T-helper 1 cell treated with Interleukin-12 subunit alpha and Interleukin-12 subunit beta and Interleukin-4 antibody, amounts not matched to agents 30 μg/mL and 1 μg/mL, for 36 hours (primary cell): Measurements from ENCODE around the gene FMNL3.
"Not testable (repeated sequence)": the region's sequence is repeated elsewhere in the genome, so short reads cannot be mapped to it uniquely, and the experiment has no call there.

Experiments
- H3K27ac Mint-ChIP-seq: one replicate; pipeline ENCODE4 v1.8.0; 2021; ENCODE audit warnings: mild to moderate bottlenecking, mixed read lengths
- H3K27me3 Mint-ChIP-seq: one replicate; pipeline ENCODE4 v1.8.0; 2021; ENCODE audit warnings: low read depth, mixed read lengths
- H3K36me3 Mint-ChIP-seq: one replicate; pipeline ENCODE4 v1.8.0; 2021; ENCODE audit warnings: low read depth, mixed read lengths
- H3K4me1 Mint-ChIP-seq: one replicate; pipeline ENCODE4 v1.8.0; 2021; ENCODE audit warnings: low read depth, mixed read lengths
- H3K4me3 Mint-ChIP-seq: one replicate; pipeline ENCODE4 v1.8.0; 2021; ENCODE audit warnings: mild to moderate bottlenecking, moderate library complexity, mixed read lengths
- H3K9me3 Mint-ChIP-seq: one replicate; pipeline ENCODE4 v1.8.0; 2021; ENCODE audit warnings: mixed read lengths

The FMNL3 gene

DNA sequence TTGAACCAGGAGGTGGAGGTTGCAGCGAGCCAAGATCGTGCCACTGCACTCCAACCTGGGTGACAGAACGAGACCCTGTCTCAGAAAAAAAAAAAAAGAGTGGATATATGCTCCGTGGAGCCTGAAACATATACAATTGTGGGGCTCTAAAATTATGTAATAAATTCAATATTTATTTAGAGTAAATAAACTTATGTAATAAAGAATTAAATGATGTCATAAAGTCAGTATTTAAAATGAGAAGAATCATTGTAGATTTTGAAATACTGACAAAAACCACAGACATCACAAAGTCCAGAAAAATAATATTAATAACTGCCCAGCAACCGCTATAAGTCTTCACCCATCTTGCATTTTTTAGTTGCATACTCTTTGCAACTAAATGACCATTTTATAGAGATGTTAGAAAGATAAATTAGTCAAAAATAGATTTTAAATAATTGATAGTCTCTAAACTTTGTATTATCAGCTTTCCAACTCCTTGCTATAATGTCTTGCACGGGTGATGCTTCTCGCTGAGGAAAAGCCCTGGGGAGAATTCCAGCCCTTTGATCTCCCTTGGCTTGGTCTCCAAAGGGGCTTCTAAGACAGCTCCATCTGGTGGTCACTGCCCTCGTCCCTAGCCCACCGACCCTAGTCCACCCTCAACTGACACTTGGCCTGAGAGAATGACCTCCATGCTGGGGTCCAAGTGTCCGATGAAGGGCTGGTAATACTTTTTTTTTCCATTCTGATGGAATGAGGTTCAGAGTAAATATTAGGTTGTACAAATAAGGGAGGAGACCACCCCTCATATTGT, 26.2 kb upstream of the FMNL3 start:
- H3K4me3 Mint-ChIP-seq, result no peak overlapping the region
- no peaks in the 10 kb centered on the region for H3K9me3 Mint-ChIP-seq
- H3K27ac Mint-ChIP-seq, result no peak overlapping the region
- peaks cover 20% of the 10 kb centered on the region for H3K27me3 Mint-ChIP-seq
- H3K4me1 Mint-ChIP-seq, result peaks cover 5% of the 10 kb centered on the region
- H3K36me3 Mint-ChIP-seq, result no peaks in the 10 kb centered on the region

DNA sequence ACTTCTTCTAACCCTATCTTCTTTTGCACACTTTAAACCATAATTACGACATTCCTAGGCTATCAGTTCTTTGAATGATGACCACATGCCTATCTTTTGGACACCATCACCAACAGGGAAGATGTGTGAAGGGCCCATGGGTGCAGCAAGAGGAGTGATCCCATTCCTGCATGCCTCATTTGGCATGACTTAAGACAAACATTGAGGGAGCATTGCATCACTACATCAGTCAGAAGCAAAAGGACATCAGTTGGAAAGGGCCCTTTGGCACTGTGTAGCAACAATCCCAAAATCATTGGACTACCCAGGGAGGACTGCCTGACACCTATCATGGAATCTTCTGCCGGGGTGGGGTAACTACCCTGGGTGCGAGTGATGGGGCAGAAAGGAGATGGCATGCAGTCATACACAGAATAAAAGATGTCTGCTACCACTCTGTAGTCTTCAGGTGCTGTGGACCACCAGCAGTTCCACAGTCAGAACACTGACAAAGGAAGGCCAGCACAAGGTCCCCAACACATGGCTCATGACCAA, 23.4 kb upstream of the FMNL3 start:
- H3K36me3 Mint-ChIP-seq, result no peaks in the 10 kb centered on the region
- H3K4me1 Mint-ChIP-seq, result peaks cover 5% of the 10 kb centered on the region
- no peak overlapping the region for H3K27ac Mint-ChIP-seq
- H3K27me3 Mint-ChIP-seq, result peaks cover 26% of the 10 kb centered on the region
- no peaks in the 10 kb centered on the region for H3K9me3 Mint-ChIP-seq
- no peak overlapping the region for H3K4me3 Mint-ChIP-seq

DNA sequence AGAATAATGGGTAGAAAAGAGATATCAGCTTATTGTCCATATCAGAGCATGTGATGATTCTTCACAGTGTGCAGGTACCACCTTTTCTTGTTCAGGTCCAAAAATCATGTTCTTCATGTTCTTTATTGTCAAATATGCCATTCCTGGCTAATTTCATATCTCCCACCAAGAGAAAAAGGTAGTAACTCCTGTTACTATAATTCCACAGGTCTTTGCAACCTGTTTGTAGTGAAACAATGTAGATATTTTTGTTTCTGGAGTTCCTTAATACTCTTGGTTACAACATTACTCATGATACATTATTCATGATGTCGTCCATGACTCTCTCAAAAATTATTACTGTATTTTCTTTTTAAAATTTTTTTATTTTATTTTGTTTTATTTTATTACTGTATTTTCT, 22.8 kb upstream of the FMNL3 start:
- peaks cover 30% of the 10 kb centered on the region for H3K27me3 Mint-ChIP-seq
- peaks cover 5% of the 10 kb centered on the region for H3K4me1 Mint-ChIP-seq
- no peak overlapping the region for H3K4me3 Mint-ChIP-seq
- no peaks in the 10 kb centered on the region for H3K36me3 Mint-ChIP-seq
- H3K27ac Mint-ChIP-seq, result no peak overlapping the region
- H3K9me3 Mint-ChIP-seq, result no peaks in the 10 kb centered on the region

DNA sequence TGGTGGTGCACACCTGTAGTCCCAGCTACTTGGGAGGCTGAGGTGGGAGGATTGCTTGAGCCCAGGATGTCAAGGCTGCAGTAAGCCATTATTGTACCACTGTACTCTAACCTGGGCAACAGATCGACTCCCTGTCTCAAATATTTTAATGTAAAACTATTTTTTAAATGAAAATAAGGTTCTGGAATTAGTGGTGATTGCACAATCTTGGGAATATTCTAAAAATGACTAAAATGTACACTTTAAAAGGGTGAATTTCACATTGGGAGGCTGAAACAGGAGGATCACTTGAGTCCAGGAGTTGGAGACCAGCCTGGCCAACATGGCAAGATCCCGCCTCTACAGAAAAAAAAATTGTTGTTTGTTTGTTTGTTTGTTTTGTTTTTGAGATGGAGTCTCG, 21.2 kb upstream of the FMNL3 start:
- Mint-ChIP-seq H3K27ac (no peak overlapping the region), H3K27me3 (peaks cover 40% of the 10 kb centered on the region), H3K4me1 (no peaks in the 10 kb centered on the region), H3K4me3 (no peak overlapping the region), H3K36me3 (no peaks in the 10 kb centered on the region), H3K9me3 (no peaks in the 10 kb centered on the region)

DNA sequence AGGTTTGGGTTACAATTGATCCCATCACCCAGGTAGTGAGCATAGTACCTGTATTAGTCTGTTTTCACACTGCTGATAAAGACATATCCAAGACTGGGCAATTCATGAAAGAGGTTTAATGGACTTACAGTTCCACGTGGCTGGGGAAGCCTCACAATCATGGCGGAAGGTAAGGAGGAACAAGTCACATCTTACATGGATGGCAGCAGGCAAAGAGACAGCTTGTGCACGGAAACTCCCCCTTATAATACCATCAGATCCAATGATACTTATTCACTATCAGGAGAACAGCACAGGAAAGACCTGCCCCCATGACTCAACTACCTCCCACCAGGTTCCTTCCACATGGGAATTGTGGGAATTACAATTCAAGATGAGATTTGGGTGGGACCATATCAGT, 14.2 kb upstream of the FMNL3 start:
- H3K27me3 Mint-ChIP-seq, result peaks cover 43% of the 10 kb centered on the region
- H3K4me1 Mint-ChIP-seq, H3K36me3 Mint-ChIP-seq, H3K4me3 Mint-ChIP-seq, H3K27ac Mint-ChIP-seq, H3K9me3 Mint-ChIP-seq: not testable (repeated sequence)

DNA sequence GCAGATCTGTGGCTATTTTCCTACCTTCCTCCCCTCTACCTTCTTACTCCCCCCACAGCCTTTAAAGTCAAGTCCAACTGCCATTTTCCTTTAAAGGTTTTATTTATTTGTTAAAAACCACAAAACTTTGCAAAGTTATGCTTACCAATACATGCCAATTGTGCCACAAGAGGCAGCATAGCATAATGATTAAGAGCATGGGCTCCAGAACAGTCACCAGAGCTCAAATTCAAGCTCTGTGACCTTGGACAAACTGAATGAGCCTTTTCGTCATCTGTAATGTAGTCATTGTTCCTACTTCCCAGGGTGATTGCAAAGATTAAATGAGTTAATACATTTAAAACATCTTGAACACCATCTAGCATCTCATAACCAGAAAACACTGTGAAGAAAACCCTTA, 13.0 kb upstream of the FMNL3 start:
- Mint-ChIP-seq H3K36me3 (no peaks in the 10 kb centered on the region), H3K4me3 (no peak overlapping the region), H3K4me1 (no peaks in the 10 kb centered on the region), H3K9me3 (no peaks in the 10 kb centered on the region), H3K27ac (no peak overlapping the region), H3K27me3 (peaks cover 43% of the 10 kb centered on the region)

DNA sequence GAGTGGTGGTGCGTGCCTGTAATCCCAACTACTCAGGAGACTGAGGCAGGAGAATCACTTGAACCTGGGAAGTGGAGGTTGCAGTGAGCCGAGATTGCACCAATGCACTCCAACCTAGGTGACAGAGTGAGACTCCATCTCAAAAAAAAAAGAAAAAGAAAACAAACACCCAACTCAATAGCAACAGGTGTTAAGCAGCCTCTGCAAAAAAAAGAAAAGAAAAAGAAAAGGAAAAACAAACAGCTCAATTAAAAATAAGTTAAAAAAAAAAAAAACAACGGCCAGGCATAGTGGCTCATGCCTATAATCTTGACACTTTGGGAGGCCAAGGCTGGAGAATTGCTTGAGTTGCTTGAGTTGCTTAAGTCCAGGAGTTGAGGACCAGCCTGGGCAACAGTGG, 10.6 kb upstream of the FMNL3 start:
- peaks cover 34% of the 10 kb centered on the region for H3K27me3 Mint-ChIP-seq
- H3K4me1 Mint-ChIP-seq, H3K9me3 Mint-ChIP-seq, H3K27ac Mint-ChIP-seq, H3K4me3 Mint-ChIP-seq, H3K36me3 Mint-ChIP-seq: not testable (repeated sequence)

DNA sequence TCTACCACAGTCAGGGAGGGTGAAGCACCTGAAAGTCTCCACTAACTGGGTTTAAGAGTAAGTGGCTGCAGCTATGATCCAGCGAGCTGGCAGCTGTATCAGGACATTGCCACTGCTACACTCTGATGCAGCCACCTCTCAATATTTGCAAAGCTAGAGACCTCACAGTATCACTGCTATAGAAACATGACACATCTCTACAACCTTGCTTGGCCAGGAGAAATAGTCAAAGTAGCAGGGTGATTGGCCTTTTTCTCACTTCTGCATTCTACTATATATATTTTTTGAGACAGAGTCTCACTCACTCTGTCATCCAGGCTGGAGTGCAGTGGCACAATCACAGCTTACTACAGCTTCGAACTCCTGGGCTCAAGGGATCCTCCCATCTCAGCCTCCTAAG, 9.3 kb upstream of the FMNL3 start:
- H3K36me3 Mint-ChIP-seq, result no peaks in the 10 kb centered on the region
- H3K9me3 Mint-ChIP-seq, result no peaks in the 10 kb centered on the region
- peaks cover 43% of the 10 kb centered on the region for H3K27me3 Mint-ChIP-seq
- no peak overlapping the region for H3K27ac Mint-ChIP-seq
- no peak overlapping the region for H3K4me3 Mint-ChIP-seq
- no peaks in the 10 kb centered on the region for H3K4me1 Mint-ChIP-seq

DNA sequence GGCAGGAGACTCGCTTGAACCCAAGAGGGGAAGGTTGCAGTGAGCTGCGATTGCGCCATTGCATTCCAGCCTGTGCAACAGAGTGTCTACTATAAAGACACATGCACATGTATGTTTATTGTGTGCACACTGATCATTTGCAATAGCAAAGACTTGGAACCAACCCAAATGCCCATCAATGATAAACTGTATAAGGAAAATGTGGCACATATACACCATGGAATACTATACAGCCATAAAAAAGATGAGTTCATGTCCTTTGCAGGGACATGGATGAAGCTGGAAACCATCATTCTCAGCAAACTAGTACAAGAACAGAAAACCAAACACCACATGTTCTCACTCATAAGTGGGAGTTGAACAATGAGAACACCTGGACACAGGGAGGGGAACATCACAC, 6.7 kb upstream of the FMNL3 start:
- H3K36me3 Mint-ChIP-seq, H3K27ac Mint-ChIP-seq, H3K4me3 Mint-ChIP-seq, H3K9me3 Mint-ChIP-seq, H3K4me1 Mint-ChIP-seq: not testable (repeated sequence)
- H3K27me3 Mint-ChIP-seq, result peaks cover 48% of the 10 kb centered on the region

DNA sequence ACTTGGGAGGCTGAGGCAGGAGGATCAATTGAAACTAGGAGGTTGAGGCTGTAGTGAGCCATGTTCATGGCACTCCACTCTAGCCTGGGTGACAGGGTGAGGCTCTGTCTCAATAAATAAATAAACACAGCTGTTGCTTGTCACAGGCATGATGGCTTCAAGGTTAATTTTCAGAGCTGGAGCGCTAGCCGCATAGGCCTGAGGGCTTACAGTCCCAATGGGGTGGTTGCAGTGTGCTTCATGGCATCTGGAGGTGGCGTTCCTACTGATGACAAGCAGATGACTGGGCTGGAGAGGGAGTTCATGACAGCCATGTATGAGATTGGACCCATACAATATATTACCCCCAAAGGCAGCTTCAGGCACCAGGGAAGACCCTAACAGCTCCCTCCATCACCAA, 1.6 kb upstream of the FMNL3 start:
- Mint-ChIP-seq H3K27ac (no peak overlapping the region), H3K27me3 (peaks cover 31% of the 10 kb centered on the region), H3K9me3 (no peaks in the 10 kb centered on the region), H3K4me1 (peaks cover 25% of the 10 kb centered on the region), H3K36me3 (peaks cover 5% of the 10 kb centered on the region), H3K4me3 (no peak overlapping the region)

DNA sequence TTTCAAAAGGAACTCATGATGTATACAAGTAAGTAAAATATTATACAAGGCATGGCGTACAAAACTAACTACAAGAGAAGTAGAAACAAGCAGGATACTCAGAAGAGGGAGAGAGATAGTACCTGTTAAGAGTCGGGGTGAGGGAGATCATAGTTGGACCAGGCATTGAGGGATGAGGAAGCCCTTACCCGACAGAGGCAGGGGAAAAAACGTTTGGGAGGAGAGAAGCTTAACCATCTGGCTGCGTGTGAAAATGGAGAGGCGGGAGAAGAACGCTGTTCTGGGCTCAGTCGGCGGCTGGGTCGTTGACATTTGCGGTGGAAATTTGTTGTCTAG, 575 bp upstream of the FMNL3 start:
- H3K36me3 Mint-ChIP-seq, result peaks cover 5% of the 10 kb centered on the region

DNA sequence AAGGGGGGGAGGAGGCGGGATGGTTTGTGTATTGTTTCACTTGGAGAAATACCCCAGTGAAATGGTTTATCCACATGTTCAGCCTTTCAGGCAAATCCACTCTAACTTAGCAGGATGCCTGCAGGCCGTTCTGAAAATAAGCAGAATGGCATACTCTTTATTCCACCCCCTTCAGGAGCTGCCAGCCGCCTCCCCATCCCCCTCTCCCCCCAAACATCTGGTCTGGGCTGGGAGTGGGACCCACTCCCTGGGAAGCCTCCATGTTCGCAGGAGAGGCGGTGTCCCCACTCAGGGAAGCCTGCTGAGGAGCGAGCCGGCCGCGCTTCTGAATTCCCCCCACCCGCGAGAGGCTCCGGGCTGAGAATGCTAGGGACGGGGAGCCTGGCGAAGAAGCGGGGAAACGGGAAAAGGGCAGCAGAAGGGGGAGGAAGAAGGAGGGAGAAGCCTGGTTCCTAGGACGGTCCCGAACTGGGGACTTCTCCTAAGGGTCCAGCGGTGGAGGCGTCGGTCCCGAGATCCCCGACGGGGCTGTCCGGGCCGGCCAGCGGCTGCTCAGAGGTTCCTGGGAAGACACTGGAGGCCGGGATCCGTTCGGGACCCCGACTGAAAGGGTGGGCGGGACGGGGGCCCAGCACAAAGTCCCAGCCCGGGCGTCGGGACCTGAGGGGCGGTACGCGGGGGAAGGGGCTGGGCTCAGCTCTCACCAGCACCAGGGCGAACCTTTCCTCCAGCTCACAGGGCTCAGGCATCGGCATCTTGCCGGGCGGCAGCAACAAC, 666 bp downstream of the FMNL3 start:
- peak overlapping the region; percentile 88 for H3K27ac Mint-ChIP-seq
- H3K27me3 Mint-ChIP-seq, result peaks cover 22% of the 10 kb centered on the region
- H3K4me3 Mint-ChIP-seq, result peak overlapping the region; percentile 95
- peaks cover 5% of the 10 kb centered on the region for H3K36me3 Mint-ChIP-seq
- peaks cover 41% of the 10 kb centered on the region for H3K4me1 Mint-ChIP-seq
- no peaks in the 10 kb centered on the region for H3K9me3 Mint-ChIP-seq

More for the DNA sequence above, 575 bp upstream of the FMNL3 start:
- Mint-ChIP-seq H3K27ac (peak overlapping the region; percentile 85), H3K9me3 (no peaks in the 10 kb centered on the region), H3K27me3 (peaks cover 31% of the 10 kb centered on the region), H3K4me1 (peaks cover 35% of the 10 kb centered on the region), H3K4me3 (peak overlapping the region; percentile 76)

DNA sequence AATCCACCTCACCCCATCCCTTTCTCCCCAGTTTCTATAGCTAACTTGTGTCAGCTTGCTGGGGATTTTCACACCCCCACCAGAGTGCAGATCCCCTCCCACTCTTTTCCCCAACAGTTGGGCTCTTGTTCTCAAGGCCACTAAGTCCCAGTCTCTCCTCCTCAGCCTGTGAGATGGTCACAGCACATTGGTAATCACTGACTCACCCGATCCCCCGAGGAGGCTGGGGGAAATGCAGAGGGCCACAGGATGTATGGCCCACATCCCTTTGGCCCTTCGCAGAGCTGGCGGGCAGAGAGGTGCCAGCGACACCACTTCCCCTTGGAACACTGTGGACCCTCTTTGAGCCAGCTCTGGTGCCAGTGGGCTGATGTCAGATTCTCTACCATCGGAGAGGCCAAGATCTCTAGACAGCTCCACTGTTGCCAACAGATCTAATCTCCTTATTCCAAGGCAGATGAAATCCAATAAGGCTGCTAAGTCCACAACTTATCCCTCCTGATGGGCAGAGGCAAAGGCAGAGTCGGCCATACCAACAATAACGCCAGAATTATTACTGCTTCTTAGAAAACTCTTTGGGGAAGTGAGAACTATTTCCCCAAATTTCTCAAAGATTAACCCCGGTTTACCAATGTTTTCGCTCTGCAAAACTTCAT, 1.6 kb downstream of the FMNL3 start:
- H3K4me1 Mint-ChIP-seq, result peaks cover 41% of the 10 kb centered on the region
- no peaks in the 10 kb centered on the region for H3K9me3 Mint-ChIP-seq
- H3K36me3 Mint-ChIP-seq, result peaks cover 5% of the 10 kb centered on the region
- H3K27me3 Mint-ChIP-seq, result peaks cover 12% of the 10 kb centered on the region
- H3K27ac Mint-ChIP-seq, result peak overlapping the region; percentile 88
- H3K4me3 Mint-ChIP-seq, result peak overlapping the region; percentile 95

DNA sequence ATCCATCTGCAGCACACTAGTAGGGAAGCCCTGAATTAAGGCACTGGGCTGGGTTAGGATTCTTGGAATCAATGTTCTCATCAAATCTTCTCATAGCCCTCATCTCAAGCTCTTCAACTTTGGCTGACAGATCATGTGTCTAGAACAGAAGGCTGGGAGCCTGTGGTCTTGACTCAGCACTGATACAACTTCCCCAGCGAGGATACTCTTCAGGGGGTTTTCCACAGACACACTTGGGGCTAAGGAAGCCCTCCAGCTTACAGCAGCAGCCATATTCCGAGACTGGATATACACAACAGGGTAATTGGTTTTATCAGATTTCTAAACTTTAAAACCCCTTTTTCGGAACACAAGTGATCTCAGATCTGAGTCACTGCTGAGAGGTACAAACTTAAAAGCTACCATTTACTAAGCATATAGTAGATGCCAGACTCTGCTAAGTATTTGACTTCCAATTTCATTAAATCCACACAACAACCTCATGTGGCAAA, 3.5 kb downstream of the FMNL3 start:
- Mint-ChIP-seq H3K27ac (peak overlapping the region; percentile 78), H3K4me3 (peak overlapping the region; percentile 33), H3K4me1 (peaks cover 52% of the 10 kb centered on the region), H3K36me3 (peaks cover 5% of the 10 kb centered on the region), H3K27me3 (peaks cover 5% of the 10 kb centered on the region), H3K9me3 (no peaks in the 10 kb centered on the region)
